OCI-LY7 (cell line): ENCODE measurements around the gene HINFP. TPM values are rescaled to one million over a fixed set of nuclear protein-coding genes. Genes with fewer than 3 reads are reported as not detected.

Source experiments
- BruUV-seq: library from RNA; stranded (reverse); fragments of 400-500 nt; replicated peaks from 2 replicates; lab custom pipeline; 2021; lab: Mats Ljungman, UMichigan
- CTCF ChIA-PET: fragments of 300-600 bp; sonication (Branson Sonifier 250); formaldehyde crosslinking; loops from one replicate; lab custom pipeline; 2022; ENCODE audit warnings: antibody characterized with exemption; ENCODE audit not compliant: unreplicated experiment; lab: Charles Lee
- POLR2A ChIA-PET: fragments of 300-600 bp; sonication (Branson Sonifier 250); formaldehyde crosslinking; loops from one replicate; lab custom pipeline; 2022; ENCODE audit warnings: antibody characterized with exemption; lab: Charles Lee
- DNase-seq: peaks from one replicate; pipeline ENCODE4 v3.0.0-alpha.2; 2015; ENCODE audit warnings: low spot score
- H2AFZ ChIP-seq: fragments of 200-600 bp; sonication (generic), shearing (Covaris generic); 2 replicates; pipeline ENCODE4 v1.6.1; 2014; ENCODE audit warnings: mild to moderate bottlenecking, antibody characterized with exemption, low read length, moderate library complexity
- H3K27ac ChIP-seq: fragments of 200-600 bp; sonication (generic); 2 replicates; pipeline ENCODE4 v1.5.1; 2014; ENCODE audit warnings: mixed run types, low read depth, mild to moderate bottlenecking, moderate library complexity, low read length, inconsistent platforms; ENCODE audit not compliant: poor library complexity, severe bottlenecking
- H3K36me3 ChIP-seq: fragments of 200-600 bp; sonication (generic); 2 replicates; pipeline ENCODE4 v1.6.1; 2014; ENCODE audit warnings: mild to moderate bottlenecking, antibody characterized with exemption, low read length, moderate library complexity, mixed read lengths; ENCODE audit not compliant: insufficient read depth
- H3K4me1 ChIP-seq: fragments of 200-600 bp; sonication (generic); 2 replicates; pipeline ENCODE4 v1.5.1; 2014; ENCODE audit warnings: mild to moderate bottlenecking, low read length; ENCODE audit not compliant: insufficient read depth, poor library complexity, severe bottlenecking
- H3K4me2 ChIP-seq: fragments of 200-600 bp; sonication (generic); 2 replicates; pipeline ENCODE4 v1.6.1; 2014; ENCODE audit warnings: mild to moderate bottlenecking, low read length
- H3K4me3 ChIP-seq: fragments of 200-600 bp; sonication (generic); 2 replicates; pipeline ENCODE4 v1.5.1; 2014; ENCODE audit warnings: mild to moderate bottlenecking, low read depth, low read length; ENCODE audit not compliant: poor library complexity, severe bottlenecking
- H3K79me2 ChIP-seq: fragments of 200-600 bp; sonication (generic); 2 replicates; pipeline ENCODE4 v1.6.1; 2016; ENCODE audit warnings: low read depth, mild to moderate bottlenecking, low read length, moderate library complexity, mixed read lengths; ENCODE audit not compliant: insufficient read depth
- H3K9me2 ChIP-seq: fragments of 200-600 bp; sonication (generic); 2 replicates; pipeline ENCODE4 v1.6.1; 2016; ENCODE audit warnings: mild to moderate bottlenecking, low read length, mixed read lengths; ENCODE audit not compliant: insufficient read depth
- H3K9me3 ChIP-seq: fragments of 200-600 bp; sonication (generic); 2 replicates; pipeline ENCODE4 v1.6.1; 2014; ENCODE audit warnings: mild to moderate bottlenecking, mixed run types, low read length, mixed read lengths
- H4K20me1 ChIP-seq: fragments of 200-600 bp; sonication (generic); 2 replicates; pipeline ENCODE4 v1.6.1; 2014; ENCODE audit warnings: mild to moderate bottlenecking, antibody characterized with exemption, low read length, moderate library complexity, mixed read lengths; ENCODE audit not compliant: insufficient read depth
- CTCF ChIP-seq: fragments of 200-600 bp; sonication (generic); conservative IDR thresholded peaks from 2 replicates; pipeline ENCODE4 v1.5.1; 2014; ENCODE audit warnings: mild to moderate bottlenecking, antibody characterized with exemption, low read length, moderate library complexity, mixed read lengths
- EZH2phosphoT487 ChIP-seq: fragments of 200-600 bp; sonication (generic); IDR thresholded peaks from 2 replicates; pipeline ENCODE4 v1.6.1; 2018; ENCODE audit warnings: low read depth, borderline replicate concordance, mild to moderate bottlenecking, mixed run types, antibody characterized with exemption, low read length, moderate library complexity, mixed read lengths
- intact Hi-C: fragments of 100-400 bp; cut with micrococcal nuclease; formaldehyde crosslinking; loops from one replicate; pipeline ENCODE4 v1.10.0; 2022; ENCODE audit not compliant: unreplicated experiment
- total RNA-seq, 2 experiments: library from RNA; depleted of rRNA in 1 of 2; stranded (reverse); fragments of >200 nt in 1 of 2; shearing (Covaris generic) in 1 of 2; gene quantifications; 2 replicates each; pipeline ENCODE4 v1.2.3, GENCODE V29; 2014 to 2022

The HINFP gene
- total RNA-seq, 2 experiments from 2014 or later, result 27.7 to 29.6 TPM

- ChIA-PET CTCF (interaction anchor here (0.6 kb wide), 1 partner anchor 9 kb away, joined by 3 read pairs; no protein-coding TSS in a partner anchor), POLR2A (interaction anchor here (1.1 kb wide), 1 partner anchor 8 kb away, joined by 3 read pairs; the partner anchor contains the start of gene C2CD2L)
- H3K36me3 ChIP-seq, result peaks cover 22% of the 10 kb centered on the region
- intact Hi-C loops, result no loop called here
- TF ChIP-seq CTCF (no peak), EZH2phosphoT487 (no peak)
- no peak overlapping the region for H3K4me3 ChIP-seq
- no peak overlapping the region for H3K27ac ChIP-seq
- no peak for DNase-seq
- no peaks in the 10 kb centered on the region for H3K9me3 ChIP-seq
- no peaks in the 10 kb centered on the region for H3K9me2 ChIP-seq
- H4K20me1 ChIP-seq, result no peaks in the 10 kb centered on the region
- H3K79me2 ChIP-seq, result no peaks in the 10 kb centered on the region
- no peak overlapping the region for H3K4me2 ChIP-seq
- peaks cover 5% of the 10 kb centered on the region for H3K4me1 ChIP-seq
- no TSS peak for BruUV-seq
- H2AFZ ChIP-seq, result no peak overlapping the region
These were observed 5.7 kb upstream of the HINFP start for GRCh38 chr11:119115484-119116234.

- BruUV-seq, result no TSS peak
- Histone ChIP-seq H3K4me1 (peaks cover 9% of the 10 kb centered on the region), H3K4me2 (no peak overlapping the region), H3K9me3 (no peaks in the 10 kb centered on the region), H3K9me2 (no peaks in the 10 kb centered on the region), H2AFZ (no peak overlapping the region), H3K4me3 (no peak overlapping the region), H4K20me1 (no peaks in the 10 kb centered on the region), H3K36me3 (peaks cover 22% of the 10 kb centered on the region), H3K27ac (no peak overlapping the region), H3K79me2 (no peaks in the 10 kb centered on the region)
- TF ChIP-seq EZH2phosphoT487, result no peak
- TF ChIP-seq CTCF, result no peak
- intact Hi-C loops, result no loop called here
- DNase-seq, result no peak
- ChIA-PET CTCF (interaction anchor here (0.6 kb wide), 1 partner anchor 9 kb away, joined by 3 read pairs; no protein-coding TSS in a partner anchor), POLR2A (interaction anchor here (1.1 kb wide), 1 partner anchor 9 kb away, joined by 3 read pairs; the partner anchor contains the start of gene C2CD2L)
These were observed 5.2 kb upstream of the HINFP start for GRCh38 chr11:119116235-119116594.

GRCh38 chr11:119116601-119117000 lies 4.8 kb upstream of the HINFP start:
- Histone ChIP-seq H3K4me1 (peaks cover 9% of the 10 kb centered on the region), H3K4me2 (no peak overlapping the region), H3K4me3 (no peak overlapping the region), H3K79me2 (no peaks in the 10 kb centered on the region), H3K36me3 (peaks cover 18% of the 10 kb centered on the region), H3K9me2 (no peaks in the 10 kb centered on the region), H3K27ac (no peak overlapping the region), H2AFZ (no peak overlapping the region), H4K20me1 (no peaks in the 10 kb centered on the region), H3K9me3 (no peaks in the 10 kb centered on the region)
- POLR2A ChIA-PET, result interaction anchor here (1.1 kb wide), 1 partner anchor 9 kb away, joined by 3 read pairs; the partner anchor contains the start of gene C2CD2L
- BruUV-seq, result no TSS peak
- DNase-seq, result no peak
- CTCF ChIA-PET, result interaction anchor here (0.6 kb wide), 1 partner anchor 10 kb away, joined by 3 read pairs; no protein-coding TSS in a partner anchor
- intact Hi-C loops, result no loop called here
- TF ChIP-seq CTCF, result no peak
- no peak for TF ChIP-seq EZH2phosphoT487
